Ishikawa (cell line): ENCODE measurements around the gene ADGRE1.

Experiments
- CEBPB ChIP-seq: IDR thresholded peaks from 2 replicates; pipeline ENCODE4 v1.6.1; 2012
- CREB1 ChIP-seq: IDR thresholded peaks from 2 replicates; pipeline ENCODE4 v1.6.1; 2012; ENCODE audit warnings: low read depth
- EGR1 ChIP-seq: IDR thresholded peaks from 2 replicates; pipeline ENCODE4 v1.6.1; 2012
- EP300 ChIP-seq: IDR thresholded peaks from 2 replicates; pipeline ENCODE4 v1.6.1; 2012; ENCODE audit warnings: borderline replicate concordance
- FOXM1 ChIP-seq: IDR thresholded peaks from 2 replicates; pipeline ENCODE4 v1.6.1; 2012; ENCODE audit warnings: low read depth, borderline replicate concordance
- MAX ChIP-seq: IDR thresholded peaks from 2 replicates; pipeline ENCODE4 v1.6.1; 2012
- NFIC ChIP-seq: IDR thresholded peaks from 2 replicates; pipeline ENCODE4 v1.6.1; 2012
- RAD21 ChIP-seq: IDR thresholded peaks from 2 replicates; pipeline ENCODE4 v1.6.1; 2012; ENCODE audit warnings: low read depth
- TAF1 ChIP-seq: IDR thresholded peaks from 2 replicates; pipeline ENCODE4 v1.6.1; 2012; ENCODE audit warnings: low read depth, mild to moderate bottlenecking
- TCF12 ChIP-seq: IDR thresholded peaks from 2 replicates; pipeline ENCODE4 v1.6.1; 2012; ENCODE audit warnings: low read depth
- TEAD4 ChIP-seq: IDR thresholded peaks from 2 replicates; pipeline ENCODE4 v1.6.1; 2012
- YY1 ChIP-seq: IDR thresholded peaks from 2 replicates; pipeline ENCODE4 v1.6.1; 2012; ENCODE audit warnings: low read depth
- ZBTB7A ChIP-seq: IDR thresholded peaks from 2 replicates; pipeline ENCODE4 v1.6.1; 2012; ENCODE audit warnings: low read depth
- TF ChIP-seq, protein P1 (sequence below): IDR thresholded peaks from 2 replicates; pipeline ENCODE4 v1.6.1; 2012; ENCODE audit warnings: low read depth, mild to moderate bottlenecking
- TF ChIP-seq, protein P2 (sequence below): IDR thresholded peaks from 2 replicates; pipeline ENCODE4 v1.6.1; 2012

ADGRE1 gene, protein sequence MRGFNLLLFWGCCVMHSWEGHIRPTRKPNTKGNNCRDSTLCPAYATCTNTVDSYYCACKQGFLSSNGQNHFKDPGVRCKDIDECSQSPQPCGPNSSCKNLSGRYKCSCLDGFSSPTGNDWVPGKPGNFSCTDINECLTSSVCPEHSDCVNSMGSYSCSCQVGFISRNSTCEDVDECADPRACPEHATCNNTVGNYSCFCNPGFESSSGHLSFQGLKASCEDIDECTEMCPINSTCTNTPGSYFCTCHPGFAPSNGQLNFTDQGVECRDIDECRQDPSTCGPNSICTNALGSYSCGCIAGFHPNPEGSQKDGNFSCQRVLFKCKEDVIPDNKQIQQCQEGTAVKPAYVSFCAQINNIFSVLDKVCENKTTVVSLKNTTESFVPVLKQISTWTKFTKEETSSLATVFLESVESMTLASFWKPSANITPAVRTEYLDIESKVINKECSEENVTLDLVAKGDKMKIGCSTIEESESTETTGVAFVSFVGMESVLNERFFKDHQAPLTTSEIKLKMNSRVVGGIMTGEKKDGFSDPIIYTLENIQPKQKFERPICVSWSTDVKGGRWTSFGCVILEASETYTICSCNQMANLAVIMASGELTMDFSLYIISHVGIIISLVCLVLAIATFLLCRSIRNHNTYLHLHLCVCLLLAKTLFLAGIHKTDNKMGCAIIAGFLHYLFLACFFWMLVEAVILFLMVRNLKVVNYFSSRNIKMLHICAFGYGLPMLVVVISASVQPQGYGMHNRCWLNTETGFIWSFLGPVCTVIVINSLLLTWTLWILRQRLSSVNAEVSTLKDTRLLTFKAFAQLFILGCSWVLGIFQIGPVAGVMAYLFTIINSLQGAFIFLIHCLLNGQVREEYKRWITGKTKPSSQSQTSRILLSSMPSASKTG

GRCh38 chr19:6887316-6887715 lies at the start of gene ADGRE1:
ADGRE1 (plus strand) TSS chr19:6887579; CDS start chr19:6887609, 30 bp downstream.
- TF ChIP-seq TAF1 (no peak), CEBPB (no peak), ZBTB7A (no peak), EP300 (no peak), TEAD4 (no peak), CREB1 (no peak), RAD21 (no peak), NFIC (no peak), FOXM1 (no peak), TCF12 (no peak), YY1 (no peak), EGR1 (no peak), MAX (no peak)
- TF ChIP-seq, protein P1, sequence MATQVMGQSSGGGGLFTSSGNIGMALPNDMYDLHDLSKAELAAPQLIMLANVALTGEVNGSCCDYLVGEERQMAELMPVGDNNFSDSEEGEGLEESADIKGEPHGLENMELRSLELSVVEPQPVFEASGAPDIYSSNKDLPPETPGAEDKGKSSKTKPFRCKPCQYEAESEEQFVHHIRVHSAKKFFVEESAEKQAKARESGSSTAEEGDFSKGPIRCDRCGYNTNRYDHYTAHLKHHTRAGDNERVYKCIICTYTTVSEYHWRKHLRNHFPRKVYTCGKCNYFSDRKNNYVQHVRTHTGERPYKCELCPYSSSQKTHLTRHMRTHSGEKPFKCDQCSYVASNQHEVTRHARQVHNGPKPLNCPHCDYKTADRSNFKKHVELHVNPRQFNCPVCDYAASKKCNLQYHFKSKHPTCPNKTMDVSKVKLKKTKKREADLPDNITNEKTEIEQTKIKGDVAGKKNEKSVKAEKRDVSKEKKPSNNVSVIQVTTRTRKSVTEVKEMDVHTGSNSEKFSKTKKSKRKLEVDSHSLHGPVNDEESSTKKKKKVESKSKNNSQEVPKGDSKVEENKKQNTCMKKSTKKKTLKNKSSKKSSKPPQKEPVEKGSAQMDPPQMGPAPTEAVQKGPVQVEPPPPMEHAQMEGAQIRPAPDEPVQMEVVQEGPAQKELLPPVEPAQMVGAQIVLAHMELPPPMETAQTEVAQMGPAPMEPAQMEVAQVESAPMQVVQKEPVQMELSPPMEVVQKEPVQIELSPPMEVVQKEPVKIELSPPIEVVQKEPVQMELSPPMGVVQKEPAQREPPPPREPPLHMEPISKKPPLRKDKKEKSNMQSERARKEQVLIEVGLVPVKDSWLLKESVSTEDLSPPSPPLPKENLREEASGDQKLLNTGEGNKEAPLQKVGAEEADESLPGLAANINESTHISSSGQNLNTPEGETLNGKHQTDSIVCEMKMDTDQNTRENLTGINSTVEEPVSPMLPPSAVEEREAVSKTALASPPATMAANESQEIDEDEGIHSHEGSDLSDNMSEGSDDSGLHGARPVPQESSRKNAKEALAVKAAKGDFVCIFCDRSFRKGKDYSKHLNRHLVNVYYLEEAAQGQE, result no peak
- TF ChIP-seq, protein P2, sequence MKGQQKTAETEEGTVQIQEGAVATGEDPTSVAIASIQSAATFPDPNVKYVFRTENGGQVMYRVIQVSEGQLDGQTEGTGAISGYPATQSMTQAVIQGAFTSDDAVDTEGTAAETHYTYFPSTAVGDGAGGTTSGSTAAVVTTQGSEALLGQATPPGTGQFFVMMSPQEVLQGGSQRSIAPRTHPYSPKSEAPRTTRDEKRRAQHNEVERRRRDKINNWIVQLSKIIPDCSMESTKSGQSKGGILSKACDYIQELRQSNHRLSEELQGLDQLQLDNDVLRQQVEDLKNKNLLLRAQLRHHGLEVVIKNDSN, result no peak

DNA sequence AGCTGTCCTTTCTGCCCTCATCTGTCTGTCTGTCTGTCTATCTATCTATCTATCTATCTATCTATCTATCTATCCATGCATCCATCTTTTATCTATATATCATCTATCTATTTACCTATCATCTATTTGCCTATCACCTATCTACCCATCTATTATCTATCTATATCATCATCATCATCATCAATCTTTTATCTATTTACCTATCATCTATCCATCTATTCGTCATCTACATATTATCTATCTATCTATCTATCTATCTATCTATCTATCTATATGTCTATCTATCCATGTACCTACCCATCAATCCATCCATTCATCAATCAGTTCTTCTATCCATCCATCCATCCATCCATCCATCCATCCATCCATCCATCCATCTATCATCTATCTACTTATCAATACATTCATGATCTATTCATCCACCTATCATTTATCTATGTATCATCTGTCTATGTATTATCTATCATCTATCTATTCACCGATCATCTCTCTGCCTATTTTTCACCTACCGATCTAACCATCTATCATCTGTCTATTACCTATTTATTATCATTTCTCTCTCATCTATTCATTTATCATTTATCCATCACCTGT lies 49.2 kb upstream of the ADGRE1 start:
- TF ChIP-seq MAX (no peak), ZBTB7A (no peak), YY1 (no peak), FOXM1 (no peak), TCF12 (no peak), CREB1 (no peak), EP300 (no peak)
- TF ChIP-seq, protein P2, result no peak
- TF ChIP-seq, protein P1, result no peak

DNA sequence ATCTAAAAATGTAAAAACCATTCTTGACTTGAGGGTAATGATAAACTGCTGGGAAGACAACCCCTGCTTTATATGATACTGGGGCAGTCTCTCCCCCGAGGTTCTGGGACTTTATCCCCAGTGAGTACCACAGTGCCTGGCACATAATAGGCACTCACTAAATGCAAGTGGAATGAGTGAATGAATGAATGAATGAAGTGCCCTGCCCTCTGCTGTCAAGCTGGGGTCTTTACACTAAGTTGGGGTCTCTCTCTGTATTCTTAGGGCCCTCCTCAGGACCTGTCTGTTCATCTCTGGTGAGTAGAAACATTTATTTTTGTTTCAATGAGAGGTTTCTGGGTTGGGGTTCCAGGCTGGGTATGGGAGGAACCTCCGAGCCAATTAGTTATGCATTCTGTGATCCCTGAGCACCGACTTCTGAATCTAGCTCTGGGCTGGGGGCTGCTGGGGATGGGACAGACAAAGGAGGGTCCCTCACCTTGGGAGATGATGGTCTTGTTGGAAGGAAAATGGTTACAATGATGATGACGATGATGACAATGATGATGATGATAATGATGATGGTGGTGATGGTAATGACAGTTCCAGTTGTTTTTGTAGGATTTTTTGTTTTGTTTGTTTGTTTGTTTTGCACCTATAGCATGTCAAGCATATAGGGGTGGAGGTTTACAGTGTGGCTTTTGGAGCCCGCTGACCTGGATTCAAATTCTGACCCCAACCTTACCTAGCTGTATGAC lies 44.3 kb upstream of the ADGRE1 start:
- TF ChIP-seq YY1 (no peak), CREB1 (no peak), TEAD4 (no peak), ZBTB7A (no peak), RAD21 (no peak), TAF1 (no peak), MAX (no peak), TCF12 (no peak), CEBPB (no peak), FOXM1 (no peak), NFIC (no peak)
- TF ChIP-seq, protein P2, result no peak
- TF ChIP-seq, protein P1, result no peak
